HG03565 (cell line): ENCODE results near the gene BCAR3.

ENCODE experiments used
- ATAC-seq: cut with Tn5 transposase; IDR thresholded peaks from one replicate; pipeline ENCODE4 v1.9.1; 2021; ENCODE audit warnings: mild to moderate bottlenecking, moderate library complexity; ENCODE audit not compliant: unreplicated experiment

Gene BCAR3

DNA sequence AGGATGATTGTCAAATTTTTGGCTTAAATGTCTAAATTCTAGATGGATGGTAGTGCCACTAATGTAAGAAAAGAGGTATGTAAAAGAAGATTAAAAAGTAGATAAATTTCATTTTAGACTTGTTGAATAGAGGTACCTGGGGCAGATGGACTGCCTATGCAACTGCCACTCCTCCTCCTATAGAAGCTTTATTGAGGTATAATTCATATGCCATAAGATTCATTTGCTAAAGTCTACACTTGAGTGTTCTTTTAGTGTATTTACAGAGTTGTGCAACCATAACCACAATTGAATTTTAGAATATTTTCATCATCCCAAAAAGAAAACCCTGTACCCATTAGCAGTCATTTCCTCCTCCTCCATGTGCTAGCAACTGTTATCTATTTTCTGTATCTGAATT, 163.1 kb downstream of the BCAR3 start:
- no peak for ATAC-seq

DNA sequence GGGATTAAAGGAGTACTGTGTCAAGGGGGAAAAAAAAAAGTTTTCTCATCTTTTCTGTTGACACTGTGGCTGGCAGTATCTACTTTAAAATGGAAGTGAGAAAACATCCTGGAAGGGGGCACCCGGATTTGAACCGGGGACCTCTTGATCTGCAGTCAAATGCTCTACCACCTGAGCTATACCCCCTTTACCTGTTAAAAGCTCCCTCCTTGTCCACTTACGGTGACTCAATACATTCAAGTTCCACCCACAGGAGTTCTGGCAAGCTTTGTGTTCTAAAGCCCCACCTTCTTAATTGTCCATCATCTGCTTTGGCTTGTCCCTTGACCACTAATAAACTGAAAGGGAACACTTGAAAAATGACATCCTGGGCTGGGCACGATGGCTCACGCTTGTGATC, 165.5 kb downstream of the BCAR3 start:
- no peak for ATAC-seq
